GM12878 (cell line): ENCODE data around the gene KRT6B.

Experiments used
- FOXM1 ChIP-seq: IDR thresholded peaks from 2 replicates; pipeline ENCODE4 v1.6.1; 2012; ENCODE audit warnings: low read depth, mild to moderate bottlenecking, inconsistent platforms, low read length, moderate library complexity
- REST ChIP-seq: IDR thresholded peaks from 2 replicates; pipeline ENCODE4 v1.6.1; 2012; ENCODE audit warnings: mild to moderate bottlenecking, low read depth, low read length
- TF ChIP-seq, protein P1 (sequence below): IDR thresholded peaks from 2 replicates; pipeline ENCODE4 v1.6.1; 2011; ENCODE audit warnings: low read depth, mild to moderate bottlenecking, low read length, moderate library complexity, borderline replicate concordance; ENCODE audit errors: extremely low read depth

- TF ChIP-seq, protein P1, sequence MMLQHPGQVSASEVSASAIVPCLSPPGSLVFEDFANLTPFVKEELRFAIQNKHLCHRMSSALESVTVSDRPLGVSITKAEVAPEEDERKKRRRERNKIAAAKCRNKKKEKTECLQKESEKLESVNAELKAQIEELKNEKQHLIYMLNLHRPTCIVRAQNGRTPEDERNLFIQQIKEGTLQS: no peak
- TF ChIP-seq FOXM1 (no peak), REST (no peak)
These were observed 49.6 kb downstream of the KRT6B start for GRCh38 chr12:52402377-52402776.
